ENCODE measurements around the gene RHBDD2.

Gene RHBDD2

GRCh38 chr7:75924256-75924655, 45.4 kb downstream of the RHBDD2 start (continued):
- TF ChIP-seq BACH2 (CRISPR knock-in tag; IDR thresholded peaks at IDR 0.05; ENCODE audit: borderline replicate concordance) (no peak), CREB5 (CRISPR knock-in tag; IDR thresholded peaks at IDR 0.05; ENCODE audit: low read depth) (no peak), TSHZ2 (CRISPR knock-in tag; IDR thresholded peaks at IDR 0.05) (no peak), OSR1 (CRISPR knock-in tag; IDR thresholded peaks at IDR 0.05) (no peak)

GRCh38 chr7:75924889-75925288, 46.1 kb downstream of the RHBDD2 start:
- ATAC-seq = no peak
- TF ChIP-seq CREB5 (CRISPR knock-in tag; IDR thresholded peaks at IDR 0.05; ENCODE audit: low read depth) (no peak), ARNTL (CRISPR knock-in tag; IDR thresholded peaks at IDR 0.05; ENCODE audit: borderline replicate concordance, low read depth) (no peak), BACH2 (CRISPR knock-in tag; IDR thresholded peaks at IDR 0.05; ENCODE audit: borderline replicate concordance) (no peak), ZFP3 (CRISPR knock-in tag; IDR thresholded peaks at IDR 0.05) (no peak), GLIS3 (CRISPR knock-in tag; IDR thresholded peaks at IDR 0.05) (no peak), PPARA (CRISPR knock-in tag; IDR thresholded peaks at IDR 0.05; ENCODE audit: borderline replicate concordance) (no peak), CSRNP3 (CRISPR knock-in tag; IDR thresholded peaks at IDR 0.05) (no peak), OSR1 (CRISPR knock-in tag; IDR thresholded peaks at IDR 0.05) (no peak), ZFP30 (CRISPR knock-in tag; IDR thresholded peaks at IDR 0.05) (no peak), PATZ1 (CRISPR knock-in tag; IDR thresholded peaks at IDR 0.05; ENCODE audit: borderline replicate concordance) (no peak), ZNF70 (CRISPR knock-in tag; IDR thresholded peaks at IDR 0.05) (no peak), ZC3H10 (CRISPR knock-in tag; IDR thresholded peaks at IDR 0.05) (no peak), CSDC2 (CRISPR knock-in tag; IDR thresholded peaks at IDR 0.05) (no peak), RARB (CRISPR knock-in tag; IDR thresholded peaks at IDR 0.05) (no peak), ESRRG (CRISPR knock-in tag; IDR thresholded peaks at IDR 0.05) (no peak)

- no peak for ATAC-seq
Observed at GRCh38 chr7:75925717-75926435, 47.0 kb downstream of the RHBDD2 start.

More at GRCh38 chr7:75925717-75926435, 47.0 kb downstream of the RHBDD2 start:
- TF ChIP-seq TCF4 (CRISPR knock-in tag; IDR thresholded peaks at IDR 0.05; ENCODE audit: borderline replicate concordance) (no peak), GLIS3 (CRISPR knock-in tag; IDR thresholded peaks at IDR 0.05) (no peak), CREB5 (CRISPR knock-in tag; IDR thresholded peaks at IDR 0.05; ENCODE audit: low read depth) (no peak), BACH2 (CRISPR knock-in tag; IDR thresholded peaks at IDR 0.05; ENCODE audit: borderline replicate concordance) (no peak), ARNTL (CRISPR knock-in tag; IDR thresholded peaks at IDR 0.05; ENCODE audit: borderline replicate concordance, low read depth) (no peak), ZFP3 (CRISPR knock-in tag; IDR thresholded peaks at IDR 0.05) (no peak), ZNF565 (CRISPR knock-in tag; conservative IDR thresholded peaks at IDR 0.05; ENCODE audit: low read depth) (no peak)

Measured in SK-N-SH treated with all-trans-retinoic acid at 6 μM for 48 hours (cell line).